PC-9 (cell line): ENCODE results near the gene GRK2. TPM values are rescaled to one million over a fixed set of nuclear protein-coding genes. Genes with fewer than 3 reads are reported as not detected.
"Not testable (repeated sequence)": the region's sequence is repeated elsewhere in the genome, so short reads cannot be mapped to it uniquely, and the experiment has no call there.

Experiments
- BruUV-seq: library from RNA; stranded (reverse); fragments of 400-500 nt; replicated peaks from 2 replicates; lab custom pipeline; 2021; lab: Mats Ljungman, UMichigan
- CTCF ChIA-PET: fragments of 300-600 bp; sonication (Branson Sonifier 250); formaldehyde crosslinking; loops from one replicate; lab custom pipeline; 2022; ENCODE audit warnings: antibody characterized with exemption; lab: Charles Lee
- POLR2A ChIA-PET: fragments of 300-600 bp; sonication (Branson Sonifier 250); formaldehyde crosslinking; loops from one replicate; lab custom pipeline; 2022; ENCODE audit warnings: antibody characterized with exemption; ENCODE audit not compliant: unreplicated experiment; lab: Charles Lee
- DNase-seq, 2 experiments: peaks; one replicate each; pipeline versions ENCODE4 v3.0.0 to v3.0.0-alpha.2; 2015 to 2022; ENCODE audit warnings: mixed read lengths in 1 of 2
- H2AFZ ChIP-seq: fragments of 200-600 bp; sonication (generic); 2 replicates; pipeline ENCODE4 v1.8.1; 2017; ENCODE audit warnings: antibody characterized with exemption
- H3F3A ChIP-seq: fragments of 200-600 bp; sonication (generic); 2 replicates; pipeline ENCODE4 v1.8.1; 2017; ENCODE audit warnings: antibody characterized with exemption, mild to moderate bottlenecking, low read depth; ENCODE audit not compliant: insufficient read depth
- H3K27ac ChIP-seq: fragments of 200-600 bp; sonication (generic); 2 replicates; pipeline ENCODE4 v1.6.1; 2016; ENCODE audit warnings: mixed run types
- H3K27me3 ChIP-seq: fragments of 200-600 bp; sonication (generic); 2 replicates; pipeline ENCODE4 v1.6.1; 2016; ENCODE audit warnings: low read depth, mixed run types; ENCODE audit not compliant: insufficient read depth
- H3K36me3 ChIP-seq: fragments of 200-600 bp; sonication (generic); 2 replicates; pipeline ENCODE4 v1.6.1; 2016; ENCODE audit warnings: low read depth, mixed run types
- H3K4me1 ChIP-seq: fragments of 200-600 bp; sonication (generic); replicated peaks from 2 replicates; pipeline ENCODE4 v1.6.1; 2016; ENCODE audit warnings: mixed run types; ENCODE audit not compliant: insufficient read depth
- H3K4me2 ChIP-seq: fragments of 200-600 bp; sonication (generic); 2 replicates; pipeline ENCODE4 v1.6.1; 2017; ENCODE audit warnings: mixed run types
- H3K4me3 ChIP-seq: fragments of 200-600 bp; sonication (generic); 2 replicates; pipeline ENCODE4 v1.6.1; 2016; ENCODE audit warnings: mixed run types
- H3K79me2 ChIP-seq: fragments of 200-600 bp; sonication (generic); 2 replicates; pipeline ENCODE4 v1.6.1; 2017; ENCODE audit warnings: low read depth, mixed run types
- H3K9me2 ChIP-seq: fragments of 200-600 bp; sonication (generic); 2 replicates; pipeline ENCODE4 v1.8.1; 2017; ENCODE audit warnings: mild to moderate bottlenecking; ENCODE audit not compliant: insufficient read depth
- H3K9me3 ChIP-seq: fragments of 200-600 bp; sonication (generic); 2 replicates; pipeline ENCODE4 v1.8.1; 2016; ENCODE audit warnings: low read depth; ENCODE audit not compliant: insufficient read depth
- H4K20me1 ChIP-seq: fragments of 200-600 bp; sonication (generic); 2 replicates; pipeline ENCODE4 v1.8.1; 2017; ENCODE audit not compliant: insufficient read depth
- EZH2 ChIP-seq: fragments of 200-600 bp; sonication (generic); IDR thresholded peaks from 2 replicates; pipeline ENCODE4 v1.8.0; 2017; ENCODE audit warnings: antibody characterized with exemption, low read depth
- intact Hi-C: fragments of 100-400 bp; cut with micrococcal nuclease; formaldehyde crosslinking; loops from one replicate; pipeline ENCODE4 v1.10.0; 2022; ENCODE audit not compliant: unreplicated experiment
- total RNA-seq: library from RNA; stranded (reverse); gene quantifications from 2 replicates; pipeline ENCODE4 v1.2.3, GENCODE V29; 2021
- TF ChIP-seq, protein P1 (sequence below): fragments of 200-600 bp; sonication (generic); conservative IDR thresholded peaks from 2 replicates; pipeline ENCODE4 v1.6.1; 2017; ENCODE audit warnings: mixed run types, antibody characterized with exemption, mild to moderate bottlenecking, moderate library complexity

The GRK2 gene
- total RNA-seq, 1 experiment from 2014 or later: 76.7 TPM

DNA sequence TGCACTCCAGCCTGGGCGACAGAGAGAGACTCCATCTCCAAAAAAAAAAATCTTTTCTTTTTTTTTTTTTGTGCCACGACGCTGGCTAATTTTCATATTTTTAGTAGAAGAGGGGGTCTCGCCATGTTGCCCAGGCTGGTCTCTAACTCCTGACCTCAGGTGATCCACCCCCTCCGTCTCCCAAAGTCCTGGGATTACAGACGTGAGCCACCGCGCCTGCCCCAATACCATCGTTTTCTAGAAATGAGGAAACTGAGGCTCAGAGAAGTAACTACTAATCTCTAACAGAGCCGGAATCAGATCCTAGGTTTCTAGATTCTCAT, 50.6 kb downstream of the GRK2 start:
- Histone ChIP-seq H2AFZ (peak overlapping the region; percentile 94), H3K9me3 (no peaks in the 10 kb centered on the region), H4K20me1 (no peaks in the 10 kb centered on the region), H3K4me3 (peak overlapping the region; percentile 76), H3K4me2 (peak overlapping the region; percentile 99), H3K36me3 (no peaks in the 10 kb centered on the region), H3F3A (peaks cover 37% of the 10 kb centered on the region), H3K9me2 (no peaks in the 10 kb centered on the region), H3K4me1 (peaks cover 47% of the 10 kb centered on the region), H3K27ac (peak overlapping the region; percentile 67), H3K27me3 (no peaks in the 10 kb centered on the region), H3K79me2 (peaks cover 30% of the 10 kb centered on the region)
- DNase-seq: no peak
- ChIA-PET POLR2A (interaction anchor here (0.6 to 1.0 kb wide), 4 partner anchors 13 to 287 kb away, joined by 3 to 9 read pairs (median 6); partner anchors contain the start of gene SSH3), CTCF (interaction anchor here (0.5 to 2.3 kb wide), 11 partner anchors 14 to 262 kb away, joined by 3 to 18 read pairs (median 5); partner anchors contain the start of genes GRK2 and SSH3)
- no peak for TF ChIP-seq EZH2
- TF ChIP-seq, protein P1, sequence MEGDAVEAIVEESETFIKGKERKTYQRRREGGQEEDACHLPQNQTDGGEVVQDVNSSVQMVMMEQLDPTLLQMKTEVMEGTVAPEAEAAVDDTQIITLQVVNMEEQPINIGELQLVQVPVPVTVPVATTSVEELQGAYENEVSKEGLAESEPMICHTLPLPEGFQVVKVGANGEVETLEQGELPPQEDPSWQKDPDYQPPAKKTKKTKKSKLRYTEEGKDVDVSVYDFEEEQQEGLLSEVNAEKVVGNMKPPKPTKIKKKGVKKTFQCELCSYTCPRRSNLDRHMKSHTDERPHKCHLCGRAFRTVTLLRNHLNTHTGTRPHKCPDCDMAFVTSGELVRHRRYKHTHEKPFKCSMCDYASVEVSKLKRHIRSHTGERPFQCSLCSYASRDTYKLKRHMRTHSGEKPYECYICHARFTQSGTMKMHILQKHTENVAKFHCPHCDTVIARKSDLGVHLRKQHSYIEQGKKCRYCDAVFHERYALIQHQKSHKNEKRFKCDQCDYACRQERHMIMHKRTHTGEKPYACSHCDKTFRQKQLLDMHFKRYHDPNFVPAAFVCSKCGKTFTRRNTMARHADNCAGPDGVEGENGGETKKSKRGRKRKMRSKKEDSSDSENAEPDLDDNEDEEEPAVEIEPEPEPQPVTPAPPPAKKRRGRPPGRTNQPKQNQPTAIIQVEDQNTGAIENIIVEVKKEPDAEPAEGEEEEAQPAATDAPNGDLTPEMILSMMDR: no peak
- BruUV-seq: no TSS peak
- intact Hi-C loops: loop anchor here (1.0 to 10.0 kb wide), 9 partner anchors 29 to 910 kb away; partner anchors contain the start of genes GRK2 and PC

DNA sequence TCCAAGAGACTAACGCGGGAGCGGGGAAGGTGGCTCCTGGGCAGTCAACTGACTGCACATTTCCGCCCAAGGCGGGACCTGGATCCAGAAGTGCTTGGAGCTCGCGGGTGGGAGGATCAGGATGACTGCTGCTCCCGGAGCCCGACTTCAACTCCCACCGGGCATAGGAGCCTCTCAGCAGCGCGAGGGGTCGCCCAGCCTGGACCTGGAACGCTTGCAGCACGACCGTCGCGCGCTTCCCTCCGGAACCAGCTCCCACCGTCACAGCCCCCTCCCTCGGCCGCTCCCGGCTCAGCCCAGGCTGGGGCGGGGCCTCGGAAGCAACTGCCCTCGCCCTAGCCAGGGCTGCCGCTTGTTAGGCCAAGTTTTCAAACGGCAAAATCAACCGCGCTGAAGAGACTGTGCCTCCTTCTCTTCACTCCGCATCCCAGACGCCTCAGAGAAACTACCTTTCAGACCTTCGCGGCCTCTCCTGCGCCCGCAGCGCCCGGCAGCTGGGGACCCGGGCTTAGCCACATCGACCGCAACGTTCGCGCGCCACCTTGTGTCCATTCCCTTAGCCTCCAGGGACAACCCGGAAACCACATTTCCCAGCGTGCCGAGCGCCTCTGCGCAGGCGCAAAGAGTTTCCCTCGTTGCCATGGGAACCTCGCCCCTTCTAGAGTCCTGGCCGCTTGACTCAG, 51.1 kb downstream of the GRK2 start:
- TF ChIP-seq, protein P1: peak; percentile 96
- no peak for TF ChIP-seq EZH2
- intact Hi-C loops: loop anchor here (1.0 to 10.0 kb wide), 9 partner anchors 29 to 910 kb away; partner anchors contain the start of genes GRK2 and PC
- Histone ChIP-seq H3K9me2 (no peaks in the 10 kb centered on the region), H3K4me3 (peak overlapping the region; percentile 76), H3F3A (peaks cover 32% of the 10 kb centered on the region), H3K4me2 (peak overlapping the region; percentile 99), H3K36me3 (no peaks in the 10 kb centered on the region), H3K79me2 (peaks cover 30% of the 10 kb centered on the region), H3K4me1 (peaks cover 42% of the 10 kb centered on the region), H3K27ac (peak overlapping the region; percentile 67), H2AFZ (peak overlapping the region; percentile 94), H4K20me1 (no peaks in the 10 kb centered on the region), H3K9me3 (no peaks in the 10 kb centered on the region), H3K27me3 (no peaks in the 10 kb centered on the region)
- CTCF ChIA-PET: interaction anchor here (0.5 to 2.3 kb wide), 12 partner anchors 14 to 461 kb away, joined by 3 to 18 read pairs (median 5); partner anchors contain the start of genes GRK2 and SSH3
- POLR2A ChIA-PET: interaction anchor here (0.6 to 1.0 kb wide), 8 partner anchors 14 to 439 kb away, joined by 3 to 9 read pairs (median 5); partner anchors contain the start of genes GRK2 and SSH3
- DNase-seq: peak; percentile 96 to 99
- BruUV-seq: TSS peak; percentile 89

DNA sequence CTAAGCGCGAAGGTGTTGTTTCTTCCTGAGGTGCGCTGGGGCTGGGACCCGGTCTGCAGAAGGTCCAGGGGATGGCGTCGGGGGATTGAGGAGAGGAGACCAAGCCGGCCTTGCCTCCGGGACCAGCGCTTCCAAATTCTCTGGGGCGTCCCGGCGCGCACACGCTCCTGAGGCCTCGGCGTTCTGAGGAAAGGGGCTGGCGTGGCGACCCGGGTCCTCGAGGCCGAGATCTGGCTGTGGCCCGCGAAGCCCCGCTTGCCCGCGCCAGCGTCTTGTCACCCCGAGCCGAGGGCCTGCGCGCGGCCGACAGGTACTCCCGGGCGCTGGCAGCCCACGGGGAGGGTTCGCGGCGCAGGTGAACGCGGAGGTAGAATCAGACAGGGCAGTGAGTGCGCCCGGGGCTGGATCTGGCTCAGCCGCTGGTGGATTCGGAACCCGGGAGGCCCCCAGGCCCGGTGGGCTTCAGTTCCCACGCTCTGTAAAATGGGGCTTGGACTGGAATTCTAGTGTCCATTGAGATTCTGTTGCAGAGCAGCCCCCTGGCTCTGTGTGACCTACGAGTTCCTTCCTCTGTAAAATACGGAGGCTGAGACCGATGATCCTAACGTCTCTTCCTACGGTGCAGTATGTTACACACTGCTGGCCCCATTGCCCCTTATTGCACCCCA, 51.7 kb downstream of the GRK2 start:
- H3K9me3 ChIP-seq: no peaks in the 10 kb centered on the region
- H3K36me3 ChIP-seq: no peaks in the 10 kb centered on the region
- BruUV-seq: no TSS peak
- ChIA-PET POLR2A (interaction anchor here (0.6 to 1.0 kb wide), 9 partner anchors 14 to 440 kb away, joined by 3 to 9 read pairs (median 5); partner anchors contain the start of genes GRK2 and SSH3), CTCF (interaction anchor here (0.6 to 2.3 kb wide), 10 partner anchors 15 to 462 kb away, joined by 3 to 18 read pairs (median 6); partner anchors contain the start of genes GRK2 and SSH3)
- peak overlapping the region; percentile 94 for H2AFZ ChIP-seq
- peak overlapping the region; percentile 99 for H3K4me2 ChIP-seq
- H3K4me1 ChIP-seq: peaks cover 37% of the 10 kb centered on the region
- no peaks in the 10 kb centered on the region for H3K9me2 ChIP-seq
- H3K79me2 ChIP-seq: peaks cover 30% of the 10 kb centered on the region
- TF ChIP-seq, protein P1: no peak
- TF ChIP-seq EZH2: no peak
- no peak for DNase-seq
- intact Hi-C loops: loop anchor here (1.0 to 10.0 kb wide), 9 partner anchors 30 to 911 kb away; partner anchors contain the start of genes GRK2 and PC
- peaks cover 27% of the 10 kb centered on the region; the same call in 1 of the 2 replicates for H3F3A ChIP-seq
- H3K27me3 ChIP-seq: no peaks in the 10 kb centered on the region
- peak overlapping the region; percentile 76 for H3K4me3 ChIP-seq
- no peak overlapping the region for H3K27ac ChIP-seq
- no peaks in the 10 kb centered on the region for H4K20me1 ChIP-seq

DNA sequence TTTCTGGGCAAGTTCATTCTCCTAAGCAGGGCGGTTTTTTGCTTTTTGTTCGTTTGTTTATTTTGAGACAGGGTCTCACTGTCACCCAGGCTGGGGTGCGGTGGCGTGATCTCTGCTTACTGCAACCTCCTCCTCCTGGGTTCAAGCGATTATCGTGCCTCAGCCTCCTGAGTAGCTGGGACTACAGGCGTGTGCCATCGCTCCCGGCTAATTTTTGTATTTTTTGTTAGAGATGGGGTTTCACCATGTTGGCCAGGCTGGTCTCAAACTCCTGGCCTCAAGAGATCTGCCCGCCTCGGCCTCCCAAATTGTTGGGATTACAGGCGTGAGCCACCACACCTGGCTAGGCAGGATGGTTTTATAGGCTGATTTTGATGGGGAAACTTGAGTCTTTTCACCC, 52.6 kb downstream of the GRK2 start:
- not testable (repeated sequence) for DNase-seq, H3K27me3 ChIP-seq, H3K27ac ChIP-seq, H3K36me3 ChIP-seq, BruUV-seq, H4K20me1 ChIP-seq, H2AFZ ChIP-seq, H3K9me3 ChIP-seq, H3K9me2 ChIP-seq
- CTCF ChIA-PET: interaction anchor here (0.6 to 1.8 kb wide), 2 partner anchors 64 to 162 kb away, joined by 6 to 22 read pairs; no protein-coding TSS in a partner anchor
- intact Hi-C loops: loop anchor here (5.0 to 10.0 kb wide), 3 partner anchors 364 to 912 kb away; partner anchors contain the start of gene PC
- peak overlapping the region; percentile 76 for H3K4me3 ChIP-seq
- peaks cover 21% of the 10 kb centered on the region; the same call in 1 of the 2 replicates for H3F3A ChIP-seq
- H3K4me2 ChIP-seq: peak overlapping the region; percentile 99
- POLR2A ChIA-PET: interaction anchor here (0.7 kb wide), 2 partner anchors 27 to 430 kb away, joined by 4 to 5 read pairs; no protein-coding TSS in a partner anchor
- H3K4me1 ChIP-seq: peaks cover 28% of the 10 kb centered on the region
- peaks cover 30% of the 10 kb centered on the region for H3K79me2 ChIP-seq
